ENCODE data around the gene CENPL.

- TF ChIP-seq CTCF (IDR thresholded peaks at IDR 0.05), result no peak
- TF ChIP-seq POLR2A (IDR thresholded peaks at IDR 0.05), result no peak
Observed at GRCh38 chr1:173789841-173790240, 34.8 kb downstream of the CENPL start.
